ENCODE results near the gene ADCY7. TPM values are rescaled to one million over a fixed set of nuclear protein-coding genes. Genes with fewer than 3 reads are reported as not detected.
"Not testable (repeated sequence)": the region's sequence is repeated elsewhere in the genome, so short reads cannot be mapped to it uniquely, and the experiment has no call there.

ADCY7 gene
- 0.31 and 1.7 TPM in 2 replicates for total RNA-seq (2014; rRNA removed; shearing (Covaris generic))

GRCh38 chr16:50266337-50267091 is at the start of gene ADCY7:
ADCY7 (plus strand) TSS chr16:50266551; CDS start chr16:50288180, 21,629 bp downstream.
- in situ Hi-C loops (cut with HindIII; ENCODE audit: low sequenced_read_pairs) = no loop called here
- DNase-seq (ENCODE audit: low spot score) = no peak

GRCh38 chr16:50219402-50219975 is 46.9 kb upstream of the ADCY7 start:
- no peak for DNase-seq (ENCODE audit: low spot score)
- in situ Hi-C loops (cut with HindIII; ENCODE audit: low sequenced_read_pairs) = no loop called here

- DNase-seq (ENCODE audit: low spot score) = no peak
- in situ Hi-C loops (cut with HindIII; ENCODE audit: low sequenced_read_pairs) = no loop called here
These were observed 42.1 kb upstream of the ADCY7 start for GRCh38 chr16:50224286-50224685.

GRCh38 chr16:50227120-50227519 is 39.2 kb upstream of the ADCY7 start:
- in situ Hi-C loops (cut with HindIII; ENCODE audit: low sequenced_read_pairs) = no loop called here

GRCh38 chr16:50227665-50228064 is 38.7 kb upstream of the ADCY7 start:
- in situ Hi-C loops (cut with HindIII; ENCODE audit: low sequenced_read_pairs) = no loop called here
- no peak for DNase-seq (ENCODE audit: low spot score)

More at GRCh38 chr16:50227120-50227519, 39.2 kb upstream of the ADCY7 start:
- DNase-seq (ENCODE audit: low spot score) = no peak

- in situ Hi-C loops (cut with HindIII; ENCODE audit: low sequenced_read_pairs) = no loop called here
- no peak for DNase-seq (ENCODE audit: low spot score)
These were observed 37.9 kb upstream of the ADCY7 start for GRCh38 chr16:50228364-50228868.

GRCh38 chr16:50229149-50229726 is 37.1 kb upstream of the ADCY7 start:
- in situ Hi-C loops (cut with HindIII; ENCODE audit: low sequenced_read_pairs) = no loop called here
- no peak for DNase-seq (ENCODE audit: low spot score)

- in situ Hi-C loops (cut with HindIII; ENCODE audit: low sequenced_read_pairs) = no loop called here
- DNase-seq (ENCODE audit: low spot score) = no peak
These were observed 31.4 kb upstream of the ADCY7 start for GRCh38 chr16:50234771-50235556.

GRCh38 chr16:50235581-50235980 is 30.8 kb upstream of the ADCY7 start:
- no peak for DNase-seq (ENCODE audit: low spot score)
- in situ Hi-C loops (cut with HindIII; ENCODE audit: low sequenced_read_pairs) = no loop called here

- in situ Hi-C loops (cut with HindIII; ENCODE audit: low sequenced_read_pairs) = no loop called here
- DNase-seq (ENCODE audit: low spot score) = no peak
These were observed 28.0 kb upstream of the ADCY7 start for GRCh38 chr16:50238314-50238713.

- no peak for DNase-seq (ENCODE audit: low spot score)
- in situ Hi-C loops (cut with HindIII; ENCODE audit: low sequenced_read_pairs) = no loop called here
These were observed 27.5 kb upstream of the ADCY7 start for GRCh38 chr16:50238868-50239301.

- in situ Hi-C loops (cut with HindIII; ENCODE audit: low sequenced_read_pairs); DNase-seq (ENCODE audit: low spot score): not testable (repeated sequence)
These were observed 23.3 kb upstream of the ADCY7 start for GRCh38 chr16:50243024-50243423.

- in situ Hi-C loops (cut with HindIII; ENCODE audit: low sequenced_read_pairs) = no loop called here
- DNase-seq (ENCODE audit: low spot score) = no peak
These were observed 22.2 kb upstream of the ADCY7 start for GRCh38 chr16:50244140-50244503.

GRCh38 chr16:50244504-50245416 is 21.6 kb upstream of the ADCY7 start:
- no peak for DNase-seq (ENCODE audit: low spot score)
- in situ Hi-C loops (cut with HindIII; ENCODE audit: low sequenced_read_pairs) = no loop called here

GRCh38 chr16:50245417-50246298 is 20.7 kb upstream of the ADCY7 start:
- no peak for DNase-seq (ENCODE audit: low spot score)
- in situ Hi-C loops (cut with HindIII; ENCODE audit: low sequenced_read_pairs) = no loop called here

GRCh38 chr16:50246299-50247122 is 19.8 kb upstream of the ADCY7 start:
- in situ Hi-C loops (cut with HindIII; ENCODE audit: low sequenced_read_pairs) = no loop called here
- no peak for DNase-seq (ENCODE audit: low spot score)
